SK-N-MC (cell line): Measurements from ENCODE around the gene CRYGA.
"Not testable (repeated sequence)": the region's sequence is repeated elsewhere in the genome, so short reads cannot be mapped to it uniquely, and the experiment has no call there.

Experiments used
- DNase-seq: peaks from one replicate; pipeline ENCODE4 v3.0.0-alpha.2; 2011; ENCODE audit warnings: low read depth, low spot score
- H3K27ac ChIP-seq: fragments of 200-600 bp; sonication (generic); 2 replicates; pipeline ENCODE4 v1.5.1; 2016; ENCODE audit warnings: mixed run types
- H3K36me3 ChIP-seq: fragments of 200-600 bp; sonication (generic); 2 replicates; pipeline ENCODE4 v1.6.1; 2017; ENCODE audit warnings: antibody characterized with exemption, low read length, mixed read lengths; ENCODE audit not compliant: insufficient read depth
- H3K4me3 ChIP-seq: fragments of 200-600 bp; sonication (generic); 2 replicates; pipeline ENCODE4 v1.5.1; 2016
- H3K9ac ChIP-seq: fragments of 200-600 bp; sonication (generic); 2 replicates; pipeline ENCODE4 v1.8.0; 2017; ENCODE audit warnings: mixed run types, mixed read lengths; ENCODE audit not compliant: insufficient read length
- H3K9me3 ChIP-seq: fragments of 200-600 bp; sonication (generic); 2 replicates; pipeline ENCODE4 v1.6.1; 2017; ENCODE audit warnings: low read depth, mild to moderate bottlenecking, antibody characterized with exemption, low read length, moderate library complexity, mixed read lengths
- EZH2 ChIP-seq: fragments of 200-600 bp; sonication (generic); IDR thresholded peaks from one replicate; pipeline ENCODE4 v1.6.1; 2017; ENCODE audit warnings: antibody characterized with exemption
- FOXP2 ChIP-seq: optimal IDR thresholded peaks from 2 replicates; pipeline ENCODE3; 2011; ENCODE audit warnings: mild to moderate bottlenecking, moderate library complexity; ENCODE audit not compliant: insufficient read depth; ENCODE audit errors: extremely low read length, control extremely low read depth
- POLR2AphosphoS5 ChIP-seq: IDR thresholded peaks from 2 replicates; pipeline ENCODE4 v1.6.1; 2012; ENCODE audit warnings: mild to moderate bottlenecking, low read depth, low read length, borderline replicate concordance

Gene CRYGA

DNA sequence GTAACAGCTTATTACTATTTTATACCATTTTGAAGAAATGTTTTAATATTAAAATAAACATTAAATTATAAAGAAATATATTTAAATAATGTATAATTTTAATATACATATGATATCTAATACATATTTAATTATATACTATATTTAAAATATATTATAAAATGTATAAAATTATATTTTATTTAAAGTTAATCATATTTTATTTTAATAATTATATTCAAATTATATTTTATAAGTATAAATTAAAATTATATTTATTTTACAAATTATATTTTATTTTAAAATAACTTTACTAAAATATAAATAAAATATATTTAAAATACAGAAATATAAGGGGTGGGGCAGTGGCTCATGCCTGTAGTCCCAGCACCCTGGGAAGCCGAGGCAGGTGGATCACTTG is 41.1 kb downstream of the CRYGA start:
- TF ChIP-seq FOXP2 = no peak
- TF ChIP-seq EZH2 = no peak
- Histone ChIP-seq H3K27ac (no peak overlapping the region), H3K9ac (no peak overlapping the region), H3K9me3 (no peaks in the 10 kb centered on the region), H3K36me3 (no peaks in the 10 kb centered on the region), H3K4me3 (no peak overlapping the region)
- DNase-seq = no peak

DNA sequence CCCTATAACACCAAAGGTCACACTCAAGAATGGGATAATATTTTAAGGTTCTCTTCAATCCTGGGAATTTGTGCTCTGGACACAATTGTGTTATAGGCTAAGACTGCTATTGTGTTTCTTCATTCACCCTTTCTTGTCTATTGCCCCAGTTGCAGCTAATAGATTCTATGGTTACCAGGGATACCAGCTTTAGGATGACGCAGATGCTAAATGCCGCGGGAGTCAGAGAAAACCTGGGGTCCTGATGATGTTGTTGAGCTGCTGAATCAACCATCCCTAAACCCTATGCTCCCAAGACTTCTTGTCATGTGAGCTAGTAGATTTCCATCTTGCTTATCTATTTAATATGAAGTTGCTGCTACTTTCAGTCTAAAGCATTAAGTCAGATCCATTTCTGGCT is 44.5 kb downstream of the CRYGA start:
- no peak for DNase-seq
- no peak overlapping the region for H3K27ac ChIP-seq
- TF ChIP-seq POLR2AphosphoS5 = no peak
- TF ChIP-seq FOXP2 = no peak
- TF ChIP-seq EZH2 = no peak
- no peaks in the 10 kb centered on the region for H3K36me3 ChIP-seq
- H3K9me3 ChIP-seq = no peaks in the 10 kb centered on the region
- no peak overlapping the region for H3K9ac ChIP-seq
- H3K4me3 ChIP-seq = no peak overlapping the region

GRCh38 chr2:208117390-208117789 is 46.0 kb downstream of the CRYGA start:
- H3K27ac ChIP-seq, H3K36me3 ChIP-seq, H3K9ac ChIP-seq, DNase-seq, H3K9me3 ChIP-seq, H3K4me3 ChIP-seq: not testable (repeated sequence)

DNA sequence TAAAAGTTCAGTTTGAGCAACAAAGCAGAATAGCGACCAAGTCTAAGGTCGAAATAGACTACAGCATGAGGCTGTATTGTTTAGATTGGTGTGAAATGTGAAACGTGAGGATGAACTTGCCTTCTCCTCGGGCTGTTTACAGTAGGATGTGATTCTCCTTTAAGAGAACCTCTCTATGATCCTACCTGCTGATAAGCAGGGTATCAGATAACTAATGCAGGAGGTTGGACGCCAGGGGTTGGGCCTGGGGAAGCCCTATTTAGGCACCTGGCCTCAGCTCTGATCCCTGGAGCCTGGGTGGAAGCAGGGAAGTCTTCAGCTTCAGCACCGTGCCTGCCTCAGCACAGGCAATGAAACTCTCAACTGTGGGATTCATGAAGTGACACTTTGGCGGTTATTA is 50.4 kb downstream of the CRYGA start:
- no peak overlapping the region for H3K27ac ChIP-seq
- TF ChIP-seq EZH2 (no peak), POLR2AphosphoS5 (no peak), FOXP2 (no peak)
- no peak for DNase-seq

GRCh38 chr2:208112273-208112745 is 51.1 kb downstream of the CRYGA start:
- H3K27ac ChIP-seq, H3K36me3 ChIP-seq, H3K9ac ChIP-seq, H3K9me3 ChIP-seq, DNase-seq, H3K4me3 ChIP-seq: not testable (repeated sequence)

More for the DNA sequence above, 50.4 kb downstream of the CRYGA start:
- Histone ChIP-seq H3K9me3 (no peaks in the 10 kb centered on the region), H3K36me3 (no peaks in the 10 kb centered on the region), H3K4me3 (no peak overlapping the region), H3K9ac (no peak overlapping the region)
